Measurements from ENCODE around the gene SIAE.

SIAE gene

GRCh38 chr11:124663861-124664260 lies 9.7 kb downstream of the SIAE start:
- H3K36me3 ChIP-seq: peaks cover 5 to 33% (median 9%) of the 10 kb centered on the region in 3 donors
- intact Hi-C loops (cut with DNase I; ENCODE audit: low total_unique reads): loop anchor here (10.0 kb wide), 1 partner anchor 171 kb away; no protein-coding TSS in a partner anchor
- no peak for TF ChIP-seq CTCF (IDR thresholded peaks at IDR 0.05)
- H3K27ac ChIP-seq: no peak overlapping the region
- no peaks in the 10 kb centered on the region for H3K27me3 ChIP-seq
- no peaks in the 10 kb centered on the region for H3K9me3 ChIP-seq
- H3K4me1 ChIP-seq: no peaks in the 10 kb centered on the region
- DNase-seq: no peak
- H3K4me3 ChIP-seq: no peak overlapping the region

- Histone ChIP-seq H3K27me3 (no peaks in the 10 kb centered on the region), H3K9me3 (no peaks in the 10 kb centered on the region), H3K4me1 (no peaks in the 10 kb centered on the region), H3K36me3 (peaks cover 5 to 32% (median 15%) of the 10 kb centered on the region in 3 donors), H3K4me3 (no peak overlapping the region), H3K27ac (no peak overlapping the region)
- TF ChIP-seq CTCF (IDR thresholded peaks at IDR 0.05): no peak
- intact Hi-C loops (cut with DNase I; ENCODE audit: low total_unique reads): loop anchor here (10.0 kb wide), 1 partner anchor 173 kb away; no protein-coding TSS in a partner anchor
- DNase-seq: no peak
Measured at GRCh38 chr11:124662106-124662505, 11.4 kb downstream of the SIAE start.

- no peaks in the 10 kb centered on the region for H3K27me3 ChIP-seq
- no peaks in the 10 kb centered on the region for H3K9me3 ChIP-seq
- no peak for DNase-seq
- no peaks in the 10 kb centered on the region for H3K4me1 ChIP-seq
- no peak for TF ChIP-seq CTCF (IDR thresholded peaks at IDR 0.05)
- H3K4me3 ChIP-seq: no peak overlapping the region
- intact Hi-C loops (cut with DNase I; ENCODE audit: low total_unique reads): loop anchor here (10.0 kb wide), 1 partner anchor 173 kb away; no protein-coding TSS in a partner anchor
- peaks cover 10 to 30% (median 18%) of the 10 kb centered on the region in 3 donors for H3K36me3 ChIP-seq
- no peak overlapping the region for H3K27ac ChIP-seq
Measured at GRCh38 chr11:124661553-124661952, 12.0 kb downstream of the SIAE start.

- intact Hi-C loops (cut with DNase I; ENCODE audit: low total_unique reads): no loop called here
- no peak for DNase-seq
- peaks cover 5 to 18% (median 9%) of the 10 kb centered on the region in 3 donors for H3K36me3 ChIP-seq
Measured at GRCh38 chr11:124658986-124659385, 14.6 kb downstream of the SIAE start.

GRCh38 chr11:124658501-124658900 lies 15.0 kb downstream of the SIAE start:
- Histone ChIP-seq H3K27me3 (no peaks in the 10 kb centered on the region), H3K36me3 (peaks cover 5 to 19% (median 9%) of the 10 kb centered on the region in 3 donors), H3K4me1 (no peaks in the 10 kb centered on the region), H3K27ac (no peak overlapping the region), H3K9me3 (no peaks in the 10 kb centered on the region), H3K4me3 (no peak overlapping the region)
- intact Hi-C loops (cut with DNase I; ENCODE audit: low total_unique reads): no loop called here
- DNase-seq: no peak
- no peak for TF ChIP-seq CTCF (IDR thresholded peaks at IDR 0.05)

More at GRCh38 chr11:124658986-124659385, 14.6 kb downstream of the SIAE start:
- Histone ChIP-seq H3K4me1 (no peaks in the 10 kb centered on the region), H3K27me3 (no peaks in the 10 kb centered on the region), H3K9me3 (no peaks in the 10 kb centered on the region), H3K27ac (no peak overlapping the region), H3K4me3 (no peak overlapping the region)
- no peak for TF ChIP-seq CTCF (IDR thresholded peaks at IDR 0.05)

- DNase-seq: no peak
- Histone ChIP-seq H3K27me3 (no peaks in the 10 kb centered on the region), H3K4me1 (no peaks in the 10 kb centered on the region), H3K36me3 (peaks cover 5 to 22% (median 9%) of the 10 kb centered on the region in 3 donors), H3K27ac (no peak overlapping the region), H3K4me3 (no peak overlapping the region), H3K9me3 (no peaks in the 10 kb centered on the region)
- TF ChIP-seq CTCF (IDR thresholded peaks at IDR 0.05): no peak
- intact Hi-C loops (cut with DNase I; ENCODE audit: low total_unique reads): no loop called here
Measured at GRCh38 chr11:124657904-124658303, 15.6 kb downstream of the SIAE start.
